ENCODE measurements around the gene CYP4F22. TPM values are rescaled to one million over a fixed set of nuclear protein-coding genes. Genes with fewer than 3 reads are reported as not detected.

CYP4F22 gene
- total and polyA plus RNA-seq, 7 donors: 0.07 TPM; not detected in 6

GRCh38 chr19:15534957-15535864 lies 26.9 kb downstream of the CYP4F22 start:
- no peak for TF ChIP-seq POLR2A (IDR thresholded peaks at IDR 0.05)
- no peak for TF ChIP-seq CTCF (IDR thresholded peaks at IDR 0.05)
- no peak for TF ChIP-seq POLR2AphosphoS5 (IDR thresholded peaks at IDR 0.05)
- TF ChIP-seq EP300 (IDR thresholded peaks at IDR 0.05): no peak
- Histone ChIP-seq H3K27me3 (peaks cover 0 to 17% (median 0%) of the 10 kb centered on the region in 3 donors), H3K27ac (no peak overlapping the region), H3K9me3 (peaks cover 0 to 5% (median 0%) of the 10 kb centered on the region in 4 donors), H3K4me3 (no peak overlapping the region), H3K4me1 (no peaks in the 10 kb centered on the region), H3K36me3 (no peaks in the 10 kb centered on the region)
- intact Hi-C loops (cut with DNase I): no loop called here
- 55 to 67% methylated on average over 6 of the region's 6 CpGs for WGBS, 2 donors
- no peak for DNase-seq

GRCh38 chr19:15536350-15536749 lies 28.0 kb downstream of the CYP4F22 start:
- Histone ChIP-seq H3K27ac (no peak overlapping the region), H3K4me1 (no peaks in the 10 kb centered on the region), H3K9me3 (peaks cover 0 to 5% (median 0%) of the 10 kb centered on the region in 4 donors), H3K36me3 (no peaks in the 10 kb centered on the region), H3K4me3 (no peak overlapping the region), H3K27me3 (peaks cover 0 to 17% (median 0%) of the 10 kb centered on the region in 3 donors)
- TF ChIP-seq POLR2AphosphoS5 (IDR thresholded peaks at IDR 0.05) (no peak), EP300 (IDR thresholded peaks at IDR 0.05) (no peak), CTCF (IDR thresholded peaks at IDR 0.05) (no peak), POLR2A (IDR thresholded peaks at IDR 0.05) (no peak)
- 60 to 68% methylated on average over 4 of the region's 4 CpGs for WGBS, 2 donors
- no peak for DNase-seq
- intact Hi-C loops (cut with DNase I): no loop called here

- H3K4me1 ChIP-seq: no peaks in the 10 kb centered on the region
- no peaks in the 10 kb centered on the region for H3K36me3 ChIP-seq
- peaks cover 0 to 5% (median 0%) of the 10 kb centered on the region in 4 donors for H3K9me3 ChIP-seq
- H3K4me3 ChIP-seq: no peak overlapping the region
- H3K27me3 ChIP-seq: peaks cover 0 to 17% (median 0%) of the 10 kb centered on the region in 3 donors
- TF ChIP-seq POLR2AphosphoS5 (IDR thresholded peaks at IDR 0.05): no peak
- no peak for TF ChIP-seq CTCF (IDR thresholded peaks at IDR 0.05)
- TF ChIP-seq EP300 (IDR thresholded peaks at IDR 0.05): no peak
- TF ChIP-seq POLR2A (IDR thresholded peaks at IDR 0.05): no peak
- intact Hi-C loops (cut with DNase I): no loop called here
- WGBS, 2 donors: 28 to 55% methylated on average over 1 of the region's 1 CpG
- H3K27ac ChIP-seq: no peak overlapping the region
- no peak for DNase-seq
Measured at GRCh38 chr19:15538774-15539173, 30.4 kb downstream of the CYP4F22 start.

GRCh38 chr19:15539638-15540037 lies 31.3 kb downstream of the CYP4F22 start:
- Histone ChIP-seq H3K27me3 (peaks cover 0 to 22% (median 0%) of the 10 kb centered on the region in 3 donors), H3K36me3 (no peaks in the 10 kb centered on the region), H3K9me3 (peaks cover 0 to 5% (median 0%) of the 10 kb centered on the region in 4 donors), H3K27ac (no peak overlapping the region), H3K4me3 (no peak overlapping the region), H3K4me1 (no peaks in the 10 kb centered on the region)
- no peak for DNase-seq
- intact Hi-C loops (cut with DNase I): no loop called here
- TF ChIP-seq POLR2A (IDR thresholded peaks at IDR 0.05) (no peak), POLR2AphosphoS5 (IDR thresholded peaks at IDR 0.05) (no peak), EP300 (IDR thresholded peaks at IDR 0.05) (no peak), CTCF (IDR thresholded peaks at IDR 0.05) (no peak)
